Measurements from ENCODE around the gene NME7. TPM values are rescaled to one million over a fixed set of nuclear protein-coding genes. Genes with fewer than 3 reads are reported as not detected.
A peak's percentile ranks its signal among the peaks of the same experiment; 100 is the strongest.

The NME7 gene
- total RNA-seq, 1 experiment from 2014 or later: 13.8 TPM

DNA sequence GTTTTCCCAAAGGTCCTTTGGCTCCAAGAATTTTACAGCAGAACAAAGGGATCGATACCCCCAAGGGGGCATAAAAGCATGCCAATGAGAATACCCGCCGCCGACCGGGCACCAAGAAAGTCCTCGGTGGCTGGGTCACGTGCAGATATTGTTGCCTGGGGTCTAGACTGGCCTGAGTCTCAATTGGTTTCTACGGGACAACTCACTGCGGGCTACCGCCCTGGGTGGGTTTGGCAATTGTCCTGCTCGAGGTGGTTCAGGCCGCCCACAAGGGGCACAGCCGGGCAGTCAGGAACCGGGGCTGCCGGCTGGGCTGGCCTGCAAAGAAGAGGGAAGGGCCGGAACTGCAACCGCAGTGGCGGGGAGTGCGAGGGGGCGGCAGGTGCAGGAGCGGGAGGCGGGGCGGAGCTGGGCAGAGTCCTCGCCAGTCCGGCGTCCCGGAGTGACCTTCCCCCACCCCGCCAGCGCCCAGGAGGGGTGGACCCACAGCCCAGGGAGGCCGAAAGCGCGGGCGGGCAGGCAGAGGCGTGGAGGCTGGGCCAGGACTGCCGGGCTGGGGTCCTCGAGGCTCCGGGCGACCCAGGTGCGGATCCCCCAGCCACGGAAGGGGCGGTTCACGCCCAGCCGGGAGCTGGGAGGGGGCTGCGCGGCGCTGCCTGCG lies 262.0 kb downstream of the NME7 start (continued):
- TF ChIP-seq, protein P1, sequence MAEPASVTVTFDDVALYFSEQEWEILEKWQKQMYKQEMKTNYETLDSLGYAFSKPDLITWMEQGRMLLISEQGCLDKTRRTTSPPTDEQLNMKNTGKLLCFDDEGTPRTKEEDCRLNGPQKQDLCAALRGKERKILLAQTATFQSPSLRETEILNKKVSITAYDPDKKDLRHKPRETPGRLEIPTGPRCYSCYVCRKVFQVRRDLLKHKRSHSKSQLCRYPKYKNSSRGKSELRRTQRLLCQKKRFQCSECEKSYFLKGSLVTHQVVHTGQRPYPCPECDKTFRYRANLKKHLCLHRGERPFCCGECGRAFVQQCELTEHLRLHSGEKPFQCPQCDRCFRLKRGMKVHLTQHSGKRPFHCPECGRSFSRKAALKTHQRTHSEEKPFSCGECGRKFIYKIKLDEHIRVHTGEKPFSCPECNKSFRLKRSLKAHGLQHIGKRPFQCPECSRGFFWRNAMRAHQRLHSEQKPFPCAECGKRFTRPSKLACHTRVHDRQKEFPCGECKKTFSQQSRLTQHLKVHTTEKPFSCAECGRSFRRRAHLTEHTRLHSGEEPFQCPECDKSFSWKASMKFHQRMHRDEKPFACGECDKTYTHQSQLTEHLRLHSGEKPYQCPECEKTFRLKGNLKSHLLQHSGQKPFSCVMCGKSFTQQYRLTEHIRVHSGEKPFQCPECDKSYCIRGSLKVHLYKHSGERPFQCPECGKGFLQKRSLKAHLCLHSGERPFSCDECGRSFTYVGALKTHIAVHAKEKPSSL (CRISPR knock-in tag; conservative IDR thresholded peaks at IDR 0.05): no peak
- TF ChIP-seq ATF1 (CRISPR knock-in tag; IDR thresholded peaks at IDR 0.05): peak; percentile 44; the same call in 1 of the 2 replicates
- no peak for TF ChIP-seq ZNF532 (CRISPR knock-in tag; IDR thresholded peaks at IDR 0.05; ENCODE audit: borderline replicate concordance)
- 0 out of 2 replicates have a peak, but pooled peaks have one; percentile 22 for TF ChIP-seq ETV6 (CRISPR knock-in tag; IDR thresholded peaks at IDR 0.05)
- TF ChIP-seq ZNF219 (CRISPR knock-in tag; IDR thresholded peaks at IDR 0.05; ENCODE audit: borderline replicate concordance): 0 out of 2 replicates have a peak, but pooled peaks have one; percentile 4
- no peak; the same call in 1 of the 2 replicates for TF ChIP-seq TEAD1 (CRISPR knock-in tag; IDR thresholded peaks at IDR 0.05)
- no peak for TF ChIP-seq NR3C1 (CRISPR knock-in tag; conservative IDR thresholded peaks at IDR 0.05; ENCODE audit: low read depth)
- TF ChIP-seq FOXP1 (CRISPR knock-in tag; IDR thresholded peaks at IDR 0.05; ENCODE audit: borderline replicate concordance): no peak
- no peak for TF ChIP-seq ZNF416 (CRISPR knock-in tag; IDR thresholded peaks at IDR 0.05)
- TF ChIP-seq, protein P2, sequence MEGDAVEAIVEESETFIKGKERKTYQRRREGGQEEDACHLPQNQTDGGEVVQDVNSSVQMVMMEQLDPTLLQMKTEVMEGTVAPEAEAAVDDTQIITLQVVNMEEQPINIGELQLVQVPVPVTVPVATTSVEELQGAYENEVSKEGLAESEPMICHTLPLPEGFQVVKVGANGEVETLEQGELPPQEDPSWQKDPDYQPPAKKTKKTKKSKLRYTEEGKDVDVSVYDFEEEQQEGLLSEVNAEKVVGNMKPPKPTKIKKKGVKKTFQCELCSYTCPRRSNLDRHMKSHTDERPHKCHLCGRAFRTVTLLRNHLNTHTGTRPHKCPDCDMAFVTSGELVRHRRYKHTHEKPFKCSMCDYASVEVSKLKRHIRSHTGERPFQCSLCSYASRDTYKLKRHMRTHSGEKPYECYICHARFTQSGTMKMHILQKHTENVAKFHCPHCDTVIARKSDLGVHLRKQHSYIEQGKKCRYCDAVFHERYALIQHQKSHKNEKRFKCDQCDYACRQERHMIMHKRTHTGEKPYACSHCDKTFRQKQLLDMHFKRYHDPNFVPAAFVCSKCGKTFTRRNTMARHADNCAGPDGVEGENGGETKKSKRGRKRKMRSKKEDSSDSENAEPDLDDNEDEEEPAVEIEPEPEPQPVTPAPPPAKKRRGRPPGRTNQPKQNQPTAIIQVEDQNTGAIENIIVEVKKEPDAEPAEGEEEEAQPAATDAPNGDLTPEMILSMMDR (IDR thresholded peaks at IDR 0.05): no peak
- TF ChIP-seq ZNF512 (CRISPR knock-in tag; IDR thresholded peaks at IDR 0.05; ENCODE audit: borderline replicate concordance): no peak
- no peak for TF ChIP-seq IRF2 (CRISPR knock-in tag; IDR thresholded peaks at IDR 0.05; ENCODE audit: borderline replicate concordance, low read depth)
- TF ChIP-seq MYBL2 (CRISPR knock-in tag; IDR thresholded peaks at IDR 0.05): no peak; the same call in 1 of the 2 replicates
- TF ChIP-seq, protein P3, sequence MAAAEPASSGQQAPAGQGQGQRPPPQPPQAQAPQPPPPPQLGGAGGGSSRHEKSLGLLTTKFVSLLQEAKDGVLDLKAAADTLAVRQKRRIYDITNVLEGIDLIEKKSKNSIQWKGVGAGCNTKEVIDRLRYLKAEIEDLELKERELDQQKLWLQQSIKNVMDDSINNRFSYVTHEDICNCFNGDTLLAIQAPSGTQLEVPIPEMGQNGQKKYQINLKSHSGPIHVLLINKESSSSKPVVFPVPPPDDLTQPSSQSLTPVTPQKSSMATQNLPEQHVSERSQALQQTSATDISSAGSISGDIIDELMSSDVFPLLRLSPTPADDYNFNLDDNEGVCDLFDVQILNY (CRISPR knock-in tag; IDR thresholded peaks at IDR 0.05): no peak; the same call in 1 of the 2 replicates
- 0 out of 2 replicates have a peak, but pooled peaks have one; percentile 38 for TF ChIP-seq ZNF232 (CRISPR knock-in tag; IDR thresholded peaks at IDR 0.05)
- TF ChIP-seq FOXK1 (CRISPR knock-in tag; IDR thresholded peaks at IDR 0.05): peak; percentile 42; the same call in 1 of the 2 replicates
- TF ChIP-seq, protein P4, sequence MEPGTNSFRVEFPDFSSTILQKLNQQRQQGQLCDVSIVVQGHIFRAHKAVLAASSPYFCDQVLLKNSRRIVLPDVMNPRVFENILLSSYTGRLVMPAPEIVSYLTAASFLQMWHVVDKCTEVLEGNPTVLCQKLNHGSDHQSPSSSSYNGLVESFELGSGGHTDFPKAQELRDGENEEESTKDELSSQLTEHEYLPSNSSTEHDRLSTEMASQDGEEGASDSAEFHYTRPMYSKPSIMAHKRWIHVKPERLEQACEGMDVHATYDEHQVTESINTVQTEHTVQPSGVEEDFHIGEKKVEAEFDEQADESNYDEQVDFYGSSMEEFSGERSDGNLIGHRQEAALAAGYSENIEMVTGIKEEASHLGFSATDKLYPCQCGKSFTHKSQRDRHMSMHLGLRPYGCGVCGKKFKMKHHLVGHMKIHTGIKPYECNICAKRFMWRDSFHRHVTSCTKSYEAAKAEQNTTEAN (CRISPR knock-in tag; IDR thresholded peaks at IDR 0.05): no peak; the same call in 1 of the 2 replicates
- TF ChIP-seq, protein P5, sequence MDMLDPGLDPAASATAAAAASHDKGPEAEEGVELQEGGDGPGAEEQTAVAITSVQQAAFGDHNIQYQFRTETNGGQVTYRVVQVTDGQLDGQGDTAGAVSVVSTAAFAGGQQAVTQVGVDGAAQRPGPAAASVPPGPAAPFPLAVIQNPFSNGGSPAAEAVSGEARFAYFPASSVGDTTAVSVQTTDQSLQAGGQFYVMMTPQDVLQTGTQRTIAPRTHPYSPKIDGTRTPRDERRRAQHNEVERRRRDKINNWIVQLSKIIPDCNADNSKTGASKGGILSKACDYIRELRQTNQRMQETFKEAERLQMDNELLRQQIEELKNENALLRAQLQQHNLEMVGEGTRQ (CRISPR knock-in tag; IDR thresholded peaks at IDR 0.05): peak; percentile 71; the same call in 1 of the 2 replicates
- TF ChIP-seq TEAD4 (CRISPR knock-in tag; IDR thresholded peaks at IDR 0.05): no peak
- TF ChIP-seq, protein P6, sequence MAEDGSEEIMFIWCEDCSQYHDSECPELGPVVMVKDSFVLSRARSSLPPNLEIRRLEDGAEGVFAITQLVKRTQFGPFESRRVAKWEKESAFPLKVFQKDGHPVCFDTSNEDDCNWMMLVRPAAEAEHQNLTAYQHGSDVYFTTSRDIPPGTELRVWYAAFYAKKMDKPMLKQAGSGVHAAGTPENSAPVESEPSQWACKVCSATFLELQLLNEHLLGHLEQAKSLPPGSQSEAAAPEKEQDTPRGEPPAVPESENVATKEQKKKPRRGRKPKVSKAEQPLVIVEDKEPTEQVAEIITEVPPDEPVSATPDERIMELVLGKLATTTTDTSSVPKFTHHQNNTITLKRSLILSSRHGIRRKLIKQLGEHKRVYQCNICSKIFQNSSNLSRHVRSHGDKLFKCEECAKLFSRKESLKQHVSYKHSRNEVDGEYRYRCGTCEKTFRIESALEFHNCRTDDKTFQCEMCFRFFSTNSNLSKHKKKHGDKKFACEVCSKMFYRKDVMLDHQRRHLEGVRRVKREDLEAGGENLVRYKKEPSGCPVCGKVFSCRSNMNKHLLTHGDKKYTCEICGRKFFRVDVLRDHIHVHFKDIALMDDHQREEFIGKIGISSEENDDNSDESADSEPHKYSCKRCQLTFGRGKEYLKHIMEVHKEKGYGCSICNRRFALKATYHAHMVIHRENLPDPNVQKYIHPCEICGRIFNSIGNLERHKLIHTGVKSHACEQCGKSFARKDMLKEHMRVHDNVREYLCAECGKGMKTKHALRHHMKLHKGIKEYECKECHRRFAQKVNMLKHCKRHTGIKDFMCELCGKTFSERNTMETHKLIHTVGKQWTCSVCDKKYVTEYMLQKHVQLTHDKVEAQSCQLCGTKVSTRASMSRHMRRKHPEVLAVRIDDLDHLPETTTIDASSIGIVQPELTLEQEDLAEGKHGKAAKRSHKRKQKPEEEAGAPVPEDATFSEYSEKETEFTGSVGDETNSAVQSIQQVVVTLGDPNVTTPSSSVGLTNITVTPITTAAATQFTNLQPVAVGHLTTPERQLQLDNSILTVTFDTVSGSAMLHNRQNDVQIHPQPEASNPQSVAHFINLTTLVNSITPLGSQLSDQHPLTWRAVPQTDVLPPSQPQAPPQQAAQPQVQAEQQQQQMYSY (CRISPR knock-in tag; IDR thresholded peaks at IDR 0.05): no peak
- TF ChIP-seq CBFB (CRISPR knock-in tag; IDR thresholded peaks at IDR 0.05; ENCODE audit: low read depth): no peak

All from WTC11 (cell line).